SK-N-SH (cell line): ENCODE results near the gene CLCNKB. TPM values are rescaled to one million over a fixed set of nuclear protein-coding genes. Genes with fewer than 3 reads are reported as not detected.

ENCODE experiments used
- CTCF ChIA-PET: fragments of 300-600, 350-600 bp; formaldehyde crosslinking; extraction: SDS; loops from one replicate; lab custom pipeline; 2021; lab: Yijun Ruan, JAX
- POLR2A ChIA-PET: fragments of 350-600 bp; sonication (Branson Sonifier 250); formaldehyde crosslinking; extraction: SDS; loops from one replicate; lab custom pipeline; 2020; ENCODE audit warnings: antibody characterized with exemption, inconsistent platforms; lab: Yijun Ruan, JAX
- DNase-seq: peaks from one replicate; pipeline ENCODE4 v3.0.0; 2012
- H2AFZ ChIP-seq: fragments of 200-600 bp; sonication (generic); 2 replicates; pipeline ENCODE4 v1.8.1; 2016; ENCODE audit warnings: antibody characterized with exemption, mild to moderate bottlenecking, low read depth
- H3F3A ChIP-seq: fragments of 200-600 bp; sonication (generic); replicated peaks from 2 replicates; pipeline ENCODE3; 2016; ENCODE audit warnings: antibody characterized with exemption, mild to moderate bottlenecking; ENCODE audit not compliant: insufficient read depth
- H3K27ac ChIP-seq, 2 experiments: fragments of 200-500 bp in 1 of 2; fragments of 200-600 bp in 1 of 2; sonication (Bioruptor generic) in 1 of 2; sonication (generic), shearing (Covaris generic) in 1 of 2; 2 replicates each; pipeline versions ENCODE4 v1.5.1 to v1.6.1; 2014 to 2016; ENCODE audit warnings: low read depth in 2 of 2, inconsistent platforms in 1 of 2, low read length in 1 of 2, mild to moderate bottlenecking in 1 of 2, mixed read lengths in 1 of 2
- H3K27me3 ChIP-seq: fragments of 200-600 bp; sonication (generic), shearing (Covaris generic); 2 replicates; pipeline ENCODE4 v1.6.1; 2016; ENCODE audit warnings: mixed run types; ENCODE audit not compliant: insufficient read depth
- H3K36me3 ChIP-seq, 2 experiments: fragments of 200-500 bp in 1 of 2; fragments of 200-600 bp in 1 of 2; sonication (Bioruptor generic) in 1 of 2; sonication (generic) in 1 of 2; replicated peaks in 1 of 2; 2 replicates each; pipeline versions ENCODE3 to v1.5.1; 2014 to 2016; ENCODE audit warnings: low read length in 1 of 2, mild to moderate bottlenecking in 1 of 2; ENCODE audit not compliant: insufficient read depth in 2 of 2, control insufficient read depth in 1 of 2
- H3K4me1 ChIP-seq, 2 experiments: fragments of 200-500 bp in 1 of 2; fragments of 200-600 bp in 1 of 2; sonication (Bioruptor generic) in 1 of 2; sonication (generic), shearing (Covaris generic) in 1 of 2; 2 replicates each; pipeline versions ENCODE4 v1.5.1 to v1.6.1; 2014 to 2016; ENCODE audit warnings: low read depth in 1 of 2, low read length in 1 of 2, mixed run types in 1 of 2; ENCODE audit not compliant: insufficient read depth in 2 of 2, control insufficient read depth in 1 of 2
- H3K4me2 ChIP-seq: fragments of 200-600 bp; sonication (generic), shearing (Covaris generic); 2 replicates; pipeline ENCODE4 v1.6.1; 2017; ENCODE audit warnings: mixed run types
- H3K4me3 ChIP-seq, 2 experiments: fragments of 200-500 bp in 1 of 2; fragments of 200-600 bp in 1 of 2; sonication (Bioruptor generic) in 1 of 2; sonication (generic), shearing (Covaris generic) in 1 of 2; 2 replicates each; pipeline versions ENCODE4 v1.5.1 to v1.8.1; 2014 to 2016; ENCODE audit warnings: low read depth in 2 of 2, inconsistent platforms in 1 of 2, low read length in 1 of 2, mild to moderate bottlenecking in 1 of 2, mixed read lengths in 1 of 2, moderate library complexity in 1 of 2
- H3K79me2 ChIP-seq: fragments of 200-600 bp; sonication (generic); 2 replicates; pipeline ENCODE4 v1.8.1; 2017; ENCODE audit warnings: mild to moderate bottlenecking; ENCODE audit not compliant: insufficient read depth
- H3K9ac ChIP-seq: fragments of 200-600 bp; sonication (generic); 2 replicates; pipeline ENCODE4 v1.6.1; 2017; ENCODE audit warnings: mixed run types
- H3K9me2 ChIP-seq: fragments of 200-600 bp; sonication (generic); 2 replicates; pipeline ENCODE4 v1.6.1; 2017; ENCODE audit warnings: mixed run types
- H3K9me3 ChIP-seq: fragments of 200-600 bp; sonication (generic); 2 replicates; pipeline ENCODE4 v1.6.1; 2017; ENCODE audit warnings: mixed run types, mild to moderate bottlenecking, moderate library complexity
- H4K20me1 ChIP-seq: fragments of 200-600 bp; sonication (generic); 2 replicates; pipeline ENCODE4 v1.6.1; 2017; ENCODE audit warnings: mild to moderate bottlenecking, mixed run types; ENCODE audit not compliant: insufficient read depth
- CHD2 ChIP-seq: fragments of 150-350 bp; IDR thresholded peaks from 2 replicates; pipeline ENCODE4 v1.6.1; 2018; ENCODE audit warnings: low read length; ENCODE audit not compliant: partially characterized antibody
- ELF1 ChIP-seq: IDR thresholded peaks from 2 replicates; pipeline ENCODE4 v1.4.0; 2012
- EZH2phosphoT487 ChIP-seq: fragments of 200-600 bp; sonication (generic); IDR thresholded peaks from 2 replicates; pipeline ENCODE4 v1.6.1; 2017; ENCODE audit warnings: low read depth, mixed run types, mild to moderate bottlenecking, antibody characterized with exemption, moderate library complexity, borderline replicate concordance
- FOSL2 ChIP-seq: IDR thresholded peaks from 2 replicates; pipeline ENCODE4 v1.4.0; 2012; ENCODE audit warnings: low read depth, mild to moderate bottlenecking, moderate library complexity, borderline replicate concordance
- FOXJ3 ChIP-seq: sonication (generic); formaldehyde crosslinking; IDR thresholded peaks from 2 replicates; pipeline ENCODE4 v1.5.1; 2020; ENCODE audit warnings: mild to moderate bottlenecking, missing genetic modification reagents
- FOXM1 ChIP-seq: IDR thresholded peaks from 2 replicates; pipeline ENCODE4 v1.4.0; 2012; ENCODE audit warnings: low read depth, mild to moderate bottlenecking
- GATA2 ChIP-seq: sonication (generic); formaldehyde crosslinking; IDR thresholded peaks from 2 replicates; pipeline ENCODE4 v1.5.0; 2020; ENCODE audit warnings: mild to moderate bottlenecking, missing genetic modification reagents
- MEF2A ChIP-seq: IDR thresholded peaks from 2 replicates; pipeline ENCODE4 v1.4.0; 2012; ENCODE audit warnings: low read depth, borderline replicate concordance
- MXI1 ChIP-seq: IDR thresholded peaks from 2 replicates; pipeline ENCODE4 v1.6.1; 2012; ENCODE audit warnings: mild to moderate bottlenecking, low read depth, low read length, improper control_type of control experiment
- NFIC ChIP-seq: IDR thresholded peaks from 2 replicates; pipeline ENCODE4 v1.4.0; 2012; ENCODE audit warnings: borderline replicate concordance
- RCOR1 ChIP-seq: fragments of 150-350 bp; IDR thresholded peaks from 2 replicates; pipeline ENCODE4 v1.6.1; 2017; ENCODE audit warnings: antibody characterized with exemption, low read length
- RFX5 ChIP-seq: IDR thresholded peaks from 2 replicates; pipeline ENCODE4 v1.6.1; 2012; ENCODE audit warnings: mild to moderate bottlenecking, improper control_type of control experiment, low read length
- TCF12 ChIP-seq: IDR thresholded peaks from 2 replicates; pipeline ENCODE4 v1.4.0; 2012
- TEAD4 ChIP-seq: IDR thresholded peaks from 2 replicates; pipeline ENCODE4 v1.4.0; 2012; ENCODE audit warnings: mild to moderate bottlenecking, borderline replicate concordance; ENCODE audit not compliant: insufficient read depth
- USF2 ChIP-seq: fragments of 150-350 bp; IDR thresholded peaks from 2 replicates; pipeline ENCODE4 v1.6.1; 2017; ENCODE audit warnings: antibody characterized with exemption, low read length, low read depth, borderline replicate concordance
- WGBS: methylation state at CpG from one replicate; pipeline ENCODE4 v1.1.6; 2017; ENCODE audit warnings: low lambda C conversion rate; 5-methylcytosine and 5-hydroxymethylcytosine counted together
- polyA plus RNA-seq, 3 experiments: library from polyadenylated mRNA; depleted of rRNA; stranded (reverse); fragments of >200 nt; gene quantifications; 2 replicates each; pipeline ENCODE4 v1.2.3, GENCODE V29; 2012
- TF ChIP-seq, protein P1 (sequence below): IDR thresholded peaks from 2 replicates; pipeline ENCODE4 v1.4.0; 2012; ENCODE audit warnings: low read depth
- TF ChIP-seq, protein P2 (sequence below): fragments of 200-600 bp; sonication (generic); IDR thresholded peaks from 2 replicates; pipeline ENCODE4 v1.6.1; 2017; ENCODE audit warnings: antibody characterized with exemption, mild to moderate bottlenecking, moderate library complexity
- TF ChIP-seq, protein P3 (sequence below): IDR thresholded peaks from 2 replicates; pipeline ENCODE4 v1.4.0; 2012; ENCODE audit warnings: low read depth, borderline replicate concordance
- TF ChIP-seq, protein P4 (sequence below): fragments of 150-350 bp; IDR thresholded peaks from 2 replicates; pipeline ENCODE4 v1.6.1; 2016; ENCODE audit warnings: mild to moderate bottlenecking, low read depth, low read length

Gene CLCNKB
- polyA plus RNA-seq, 1 of the 3 experiments (the other 2 are of a cell fraction): 0.41 TPM

DNA sequence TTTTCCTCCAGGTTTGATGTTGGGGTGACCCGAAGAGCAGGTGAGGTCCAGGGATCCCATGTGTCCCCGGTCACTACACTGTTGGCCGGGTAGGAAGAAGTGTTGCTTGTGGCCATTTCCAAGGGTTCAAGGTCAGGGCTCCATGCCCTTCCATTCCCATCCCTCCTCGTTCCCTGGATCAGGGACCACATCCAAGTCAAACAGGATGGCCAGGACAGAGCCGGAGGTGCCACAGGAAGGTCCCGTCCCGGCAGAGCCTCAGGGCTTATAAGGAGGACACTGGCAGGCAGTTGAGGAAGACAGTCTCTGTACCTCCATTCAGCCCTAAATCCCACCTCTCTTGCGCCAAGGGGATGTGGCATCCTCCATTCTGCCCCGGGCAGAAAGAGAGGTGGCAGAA is 51.9 kb downstream of the CLCNKB start:
- POLR2A ChIA-PET: no interaction called here
- Histone ChIP-seq H3K4me2 (no peak overlapping the region), H2AFZ (no peak overlapping the region), H3K27ac (no peak overlapping the region), H3K9me3 (no peaks in the 10 kb centered on the region), H3K9ac (no peak overlapping the region), H3F3A (no peaks in the 10 kb centered on the region), H3K4me1 (no peaks in the 10 kb centered on the region), H3K4me3 (no peak overlapping the region), H3K36me3 (no peaks in the 10 kb centered on the region), H3K27me3 (no peaks in the 10 kb centered on the region), H3K79me2 (no peaks in the 10 kb centered on the region), H3K9me2 (no peaks in the 10 kb centered on the region), H4K20me1 (no peaks in the 10 kb centered on the region)
- TF ChIP-seq TEAD4 (no peak), RCOR1 (no peak), ELF1 (no peak), NFIC (no peak), MXI1 (no peak), GATA2 (CRISPR knock-in tag) (no peak), FOSL2 (no peak), USF2 (no peak), TCF12 (no peak), FOXJ3 (no peak), RFX5 (no peak), EZH2phosphoT487 (no peak), FOXM1 (no peak), MEF2A (no peak), CHD2 (no peak)
- TF ChIP-seq, protein P1, sequence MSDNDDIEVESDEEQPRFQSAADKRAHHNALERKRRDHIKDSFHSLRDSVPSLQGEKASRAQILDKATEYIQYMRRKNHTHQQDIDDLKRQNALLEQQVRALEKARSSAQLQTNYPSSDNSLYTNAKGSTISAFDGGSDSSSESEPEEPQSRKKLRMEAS: no peak
- TF ChIP-seq, protein P2, sequence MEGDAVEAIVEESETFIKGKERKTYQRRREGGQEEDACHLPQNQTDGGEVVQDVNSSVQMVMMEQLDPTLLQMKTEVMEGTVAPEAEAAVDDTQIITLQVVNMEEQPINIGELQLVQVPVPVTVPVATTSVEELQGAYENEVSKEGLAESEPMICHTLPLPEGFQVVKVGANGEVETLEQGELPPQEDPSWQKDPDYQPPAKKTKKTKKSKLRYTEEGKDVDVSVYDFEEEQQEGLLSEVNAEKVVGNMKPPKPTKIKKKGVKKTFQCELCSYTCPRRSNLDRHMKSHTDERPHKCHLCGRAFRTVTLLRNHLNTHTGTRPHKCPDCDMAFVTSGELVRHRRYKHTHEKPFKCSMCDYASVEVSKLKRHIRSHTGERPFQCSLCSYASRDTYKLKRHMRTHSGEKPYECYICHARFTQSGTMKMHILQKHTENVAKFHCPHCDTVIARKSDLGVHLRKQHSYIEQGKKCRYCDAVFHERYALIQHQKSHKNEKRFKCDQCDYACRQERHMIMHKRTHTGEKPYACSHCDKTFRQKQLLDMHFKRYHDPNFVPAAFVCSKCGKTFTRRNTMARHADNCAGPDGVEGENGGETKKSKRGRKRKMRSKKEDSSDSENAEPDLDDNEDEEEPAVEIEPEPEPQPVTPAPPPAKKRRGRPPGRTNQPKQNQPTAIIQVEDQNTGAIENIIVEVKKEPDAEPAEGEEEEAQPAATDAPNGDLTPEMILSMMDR: no peak
- TF ChIP-seq, protein P3, sequence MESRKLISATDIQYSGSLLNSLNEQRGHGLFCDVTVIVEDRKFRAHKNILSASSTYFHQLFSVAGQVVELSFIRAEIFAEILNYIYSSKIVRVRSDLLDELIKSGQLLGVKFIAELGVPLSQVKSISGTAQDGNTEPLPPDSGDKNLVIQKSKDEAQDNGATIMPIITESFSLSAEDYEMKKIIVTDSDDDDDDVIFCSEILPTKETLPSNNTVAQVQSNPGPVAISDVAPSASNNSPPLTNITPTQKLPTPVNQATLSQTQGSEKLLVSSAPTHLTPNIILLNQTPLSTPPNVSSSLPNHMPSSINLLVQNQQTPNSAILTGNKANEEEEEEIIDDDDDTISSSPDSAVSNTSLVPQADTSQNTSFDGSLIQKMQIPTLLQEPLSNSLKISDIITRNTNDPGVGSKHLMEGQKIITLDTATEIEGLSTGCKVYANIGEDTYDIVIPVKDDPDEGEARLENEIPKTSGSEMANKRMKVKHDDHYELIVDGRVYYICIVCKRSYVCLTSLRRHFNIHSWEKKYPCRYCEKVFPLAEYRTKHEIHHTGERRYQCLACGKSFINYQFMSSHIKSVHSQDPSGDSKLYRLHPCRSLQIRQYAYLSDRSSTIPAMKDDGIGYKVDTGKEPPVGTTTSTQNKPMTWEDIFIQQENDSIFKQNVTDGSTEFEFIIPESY: no peak
- TF ChIP-seq, protein P4, sequence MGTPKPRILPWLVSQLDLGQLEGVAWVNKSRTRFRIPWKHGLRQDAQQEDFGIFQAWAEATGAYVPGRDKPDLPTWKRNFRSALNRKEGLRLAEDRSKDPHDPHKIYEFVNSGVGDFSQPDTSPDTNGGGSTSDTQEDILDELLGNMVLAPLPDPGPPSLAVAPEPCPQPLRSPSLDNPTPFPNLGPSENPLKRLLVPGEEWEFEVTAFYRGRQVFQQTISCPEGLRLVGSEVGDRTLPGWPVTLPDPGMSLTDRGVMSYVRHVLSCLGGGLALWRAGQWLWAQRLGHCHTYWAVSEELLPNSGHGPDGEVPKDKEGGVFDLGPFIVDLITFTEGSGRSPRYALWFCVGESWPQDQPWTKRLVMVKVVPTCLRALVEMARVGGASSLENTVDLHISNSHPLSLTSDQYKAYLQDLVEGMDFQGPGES: no peak
- DNase-seq: peak; percentile 9
- CTCF ChIA-PET: interaction anchor here (1.4 to 2.3 kb wide), 2 partner anchors 13 to 149 kb away, joined by 3 to 9 read pairs; no protein-coding TSS in a partner anchor
- WGBS: 87% methylated on average over 9 of the region's 9 CpGs
